HG03060 (cell line): Measurements from ENCODE around the gene TBX2.
"Not testable (repeated sequence)": the region's sequence is repeated elsewhere in the genome, so short reads cannot be mapped to it uniquely, and the experiment has no call there.

Experiments used
- ATAC-seq: cut with Tn5 transposase; IDR thresholded peaks from one replicate; pipeline ENCODE4 v1.9.1; 2021; ENCODE audit warnings: low read depth, moderate number of reproducible peaks; ENCODE audit not compliant: unreplicated experiment

TBX2 gene

GRCh38 chr17:61425682-61426481, 26.2 kb downstream of the TBX2 start:
- ATAC-seq: no peak

DNA sequence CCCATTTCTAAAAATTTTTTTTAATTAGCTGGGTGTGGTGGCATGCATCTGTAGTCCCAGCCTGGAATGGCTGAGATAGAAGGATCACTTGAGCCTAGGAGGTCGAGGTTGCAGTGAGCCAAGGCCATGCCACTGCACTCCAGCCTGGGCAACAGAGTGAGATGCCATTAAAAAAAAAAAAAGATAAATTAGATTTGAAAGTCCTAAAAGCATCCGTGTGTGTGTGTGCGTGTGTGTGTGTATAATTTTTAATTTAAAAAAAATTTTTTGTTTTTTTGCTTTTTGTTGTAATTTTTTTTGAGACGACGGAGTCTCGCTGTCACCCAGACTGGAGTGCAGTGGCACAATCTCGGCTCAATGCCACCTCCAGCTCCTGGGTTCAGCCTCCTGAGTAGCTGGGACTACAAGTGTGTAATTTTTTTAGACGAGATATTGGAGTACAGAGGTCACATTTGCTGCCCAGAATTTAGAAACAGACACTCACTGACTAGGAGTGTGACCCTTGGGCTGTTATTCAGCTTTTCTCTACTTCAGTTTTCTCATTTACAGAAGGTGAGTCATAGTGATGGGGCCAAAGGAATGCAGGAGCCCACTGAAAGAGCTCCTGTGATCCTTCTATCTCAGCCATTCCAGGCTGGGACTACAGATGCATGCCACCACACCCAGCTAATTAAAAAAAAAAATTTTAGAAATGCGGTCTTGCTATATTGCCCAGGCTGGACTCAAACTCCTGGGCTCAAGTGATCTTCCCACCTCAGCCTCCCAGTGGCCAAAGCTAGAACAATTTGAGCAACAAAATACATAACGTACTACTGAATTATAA, 27.1 kb downstream of the TBX2 start:
- no peak for ATAC-seq

DNA sequence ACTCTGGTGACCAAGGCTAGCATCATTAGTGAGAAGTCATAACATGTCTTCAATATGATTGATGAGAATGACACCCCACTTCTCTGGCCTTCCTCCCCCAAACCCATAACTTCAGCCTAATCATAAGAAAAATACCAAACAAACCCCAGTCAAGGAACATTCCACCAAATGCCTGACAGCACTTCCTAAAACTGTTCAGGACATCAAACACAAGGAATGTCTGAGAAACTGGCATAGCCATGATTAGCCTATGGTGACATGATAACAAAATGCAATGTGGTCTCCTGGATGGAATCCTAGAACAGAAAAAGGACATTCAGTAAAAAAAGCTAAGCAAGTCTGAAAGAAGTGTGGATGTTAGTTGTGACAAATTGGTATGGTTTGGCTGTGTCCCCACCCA, 27.9 kb downstream of the TBX2 start:
- ATAC-seq: no peak

DNA sequence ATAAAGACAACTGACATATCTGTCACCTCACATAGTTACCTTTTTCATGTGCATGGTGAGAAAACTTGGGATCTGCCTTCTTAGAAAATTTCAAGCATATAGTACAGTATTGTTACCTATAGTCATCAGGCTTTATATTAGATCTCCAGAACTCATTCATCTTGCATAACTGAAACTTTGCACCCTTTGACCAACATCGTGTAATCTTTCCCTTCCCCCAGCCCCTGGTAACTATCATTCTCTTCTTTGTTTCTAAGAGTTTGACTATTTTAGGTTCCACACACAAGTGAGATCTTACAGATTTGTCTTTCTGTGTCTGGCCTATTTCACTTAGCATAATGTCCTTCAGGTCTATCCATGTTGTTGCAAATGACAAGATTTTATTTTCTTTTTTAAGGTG, 29.6 kb downstream of the TBX2 start:
- no peak for ATAC-seq

GRCh38 chr17:61429831-61430230, 30.2 kb downstream of the TBX2 start:
- ATAC-seq: not testable (repeated sequence)

GRCh38 chr17:61431594-61432311, 32.1 kb downstream of the TBX2 start:
- no peak for ATAC-seq

DNA sequence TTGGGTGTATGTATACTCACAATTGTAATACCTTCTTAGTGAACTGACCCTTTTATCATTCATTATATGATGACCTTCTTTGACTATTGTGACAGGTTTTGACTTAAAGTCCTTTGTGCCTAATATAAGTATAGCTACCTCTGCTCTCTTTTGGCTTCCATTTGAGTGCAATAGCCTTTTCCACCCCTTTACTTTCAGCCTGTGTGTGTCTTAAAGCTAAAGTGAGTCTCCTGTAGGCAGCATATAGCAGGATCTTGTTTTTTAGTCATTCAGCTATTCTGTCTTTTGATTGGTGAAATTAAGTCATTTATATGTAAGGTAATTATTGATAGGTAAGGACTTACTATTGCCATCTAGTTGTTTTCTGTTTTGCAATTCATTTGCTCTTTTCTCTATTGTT, 36.6 kb downstream of the TBX2 start:
- ATAC-seq: no peak

GRCh38 chr17:61436995-61437704, 37.5 kb downstream of the TBX2 start:
- ATAC-seq: no peak

- ATAC-seq: no peak
Observed at GRCh38 chr17:61440697-61441096, 41.1 kb downstream of the TBX2 start.

DNA sequence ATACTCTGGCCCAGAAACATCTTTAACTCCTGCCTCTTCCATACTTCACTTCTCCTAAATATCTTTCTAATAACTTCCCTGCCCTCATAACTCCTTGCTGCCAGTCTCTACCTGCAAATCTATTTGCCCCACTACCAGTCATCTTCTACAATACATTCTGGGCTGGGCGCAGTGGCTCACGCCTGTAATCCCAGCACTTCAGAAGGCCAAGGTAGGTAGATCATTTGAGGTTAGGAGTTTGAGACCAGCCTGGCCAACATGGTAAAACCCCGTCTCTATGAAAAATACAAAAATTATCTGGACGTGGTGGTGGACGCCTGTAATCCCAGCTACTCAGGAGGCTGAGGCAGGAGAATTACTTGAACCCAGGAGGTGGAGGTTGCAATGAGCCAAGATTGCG, 41.9 kb downstream of the TBX2 start:
- not testable (repeated sequence) for ATAC-seq

GRCh38 chr17:61442136-61442775, 42.6 kb downstream of the TBX2 start:
- no peak for ATAC-seq

DNA sequence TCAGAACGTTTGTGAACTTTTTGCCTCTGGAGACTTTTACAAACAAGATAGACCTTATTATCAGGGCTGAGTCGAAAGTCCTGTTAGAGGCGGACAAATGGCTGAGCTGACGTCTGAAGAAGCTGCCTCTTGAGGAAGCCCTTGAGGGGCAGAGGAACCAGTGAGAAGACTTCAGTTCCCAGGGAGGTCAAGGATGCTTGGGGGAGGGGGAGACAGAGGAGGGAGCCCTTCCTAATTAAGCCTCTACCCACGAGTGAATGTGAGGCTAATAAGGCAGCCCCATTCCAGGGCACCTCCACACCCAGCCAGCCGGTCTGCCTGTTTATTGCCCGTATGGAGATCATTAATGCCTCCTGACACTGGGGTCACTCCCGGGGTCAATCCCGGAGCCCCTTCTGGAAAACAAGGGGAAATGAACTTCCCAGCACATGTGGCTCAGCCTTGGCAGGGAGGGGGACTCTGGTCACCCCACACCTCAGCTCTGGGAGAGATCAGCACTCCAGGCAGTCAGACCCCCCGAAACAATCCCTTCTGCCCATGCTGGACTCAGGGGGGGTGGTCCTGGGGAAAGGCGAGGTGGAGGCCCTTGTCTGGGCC, 43.3 kb downstream of the TBX2 start:
- ATAC-seq: no peak

GRCh38 chr17:61443475-61443882, 43.8 kb downstream of the TBX2 start:
- no peak for ATAC-seq

- no peak for ATAC-seq
Observed at GRCh38 chr17:61444075-61444474, 44.4 kb downstream of the TBX2 start.

- ATAC-seq: no peak
Observed at GRCh38 chr17:61444831-61445230, 45.2 kb downstream of the TBX2 start.

- ATAC-seq: no peak
Observed at GRCh38 chr17:61447358-61447757, 47.7 kb downstream of the TBX2 start.

GRCh38 chr17:61448042-61448441, 48.4 kb downstream of the TBX2 start:
- ATAC-seq: no peak

GRCh38 chr17:61449140-61449539, 49.5 kb downstream of the TBX2 start:
- not testable (repeated sequence) for ATAC-seq
